Muscle layer of duodenum (tissue), 2 donors: ENCODE data around the gene NLRP6.
"Not testable (repeated sequence)": the region's sequence is repeated elsewhere in the genome, so short reads cannot be mapped to it uniquely, and the experiment has no call there.

Source experiments
- H3K27ac ChIP-seq: one replicate; pipeline ENCODE4 v1.7.0; 2013; ENCODE audit warnings: mild to moderate bottlenecking, low read length
- H3K27me3 ChIP-seq: one replicate; pipeline ENCODE4 v1.7.0; 2013; ENCODE audit warnings: low read depth, mild to moderate bottlenecking, control low read depth, low read length
- H3K36me3 ChIP-seq, 2 donors: one replicate each; pipeline ENCODE4 v1.7.0; 2013; ENCODE audit warnings: low read length in 2 of 2, control low read depth in 1 of 2, mild to moderate bottlenecking in 1 of 2; ENCODE audit not compliant: insufficient read depth in 2 of 2, control insufficient read depth in 1 of 2
- H3K4me1 ChIP-seq, 2 donors: one replicate each; pipeline ENCODE4 v1.7.0; 2013; ENCODE audit warnings: low read length in 2 of 2, mild to moderate bottlenecking in 2 of 2, control low read depth in 1 of 2, moderate library complexity in 1 of 2; ENCODE audit not compliant: insufficient read depth in 2 of 2, control insufficient read depth in 1 of 2
- H3K4me3 ChIP-seq, 2 donors: one replicate each; pipeline ENCODE4 v1.7.0; 2013; ENCODE audit warnings: low read length in 2 of 2, low read depth in 1 of 2, mild to moderate bottlenecking in 1 of 2
- H3K9me3 ChIP-seq, 2 donors: one replicate each; pipeline ENCODE4 v1.7.0; 2013; ENCODE audit warnings: low read length in 2 of 2, control low read depth in 1 of 2, mild to moderate bottlenecking in 1 of 2; ENCODE audit not compliant: control insufficient read depth in 1 of 2
- donor health status: healthy.

Gene NLRP6

DNA sequence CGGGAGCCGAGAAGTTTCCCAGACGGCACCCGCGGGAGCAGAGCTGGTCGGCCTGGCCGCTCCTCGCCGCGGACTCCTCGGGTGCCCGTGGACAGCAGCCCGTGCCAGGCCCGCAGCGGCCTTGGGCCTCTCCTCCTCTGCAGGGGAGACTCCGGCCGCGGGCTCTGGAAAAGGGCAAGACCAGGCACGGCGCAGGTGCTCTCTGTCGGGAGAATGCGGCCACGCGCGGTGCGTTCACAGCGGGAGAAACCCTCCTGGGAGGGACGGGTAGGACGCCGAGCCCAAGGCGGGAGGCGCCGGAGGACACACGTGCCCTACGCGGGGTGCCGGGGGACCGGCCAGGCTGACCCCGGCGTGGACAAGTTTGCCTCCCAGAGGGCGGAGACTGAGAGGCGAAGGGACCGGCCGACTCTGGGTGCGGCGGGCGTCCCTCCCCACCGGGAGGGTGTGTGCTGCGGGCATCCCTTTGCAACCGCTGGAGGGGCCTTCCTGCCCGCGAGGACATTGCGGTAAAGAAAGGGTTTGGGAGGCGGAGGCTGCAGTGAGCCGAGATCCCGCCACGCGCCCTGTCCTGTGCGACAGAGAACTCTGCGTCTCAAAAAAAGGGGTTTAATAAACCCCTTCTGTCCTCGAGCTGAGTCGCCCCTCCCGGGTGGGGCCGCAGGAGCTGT, 38.0 kb downstream of the NLRP6 start:
- H3K27ac ChIP-seq, result peak overlapping the region; percentile 2
- H3K9me3 ChIP-seq, result no peaks in the 10 kb centered on the region
- H3K4me3 ChIP-seq, result peak overlapping the region; percentile 46 to 69
- H3K36me3 ChIP-seq, result no peaks in the 10 kb centered on the region
- H3K4me1 ChIP-seq, result peaks cover 0 to 12% of the 10 kb centered on the region in 2 donors
- no peaks in the 10 kb centered on the region for H3K27me3 ChIP-seq

DNA sequence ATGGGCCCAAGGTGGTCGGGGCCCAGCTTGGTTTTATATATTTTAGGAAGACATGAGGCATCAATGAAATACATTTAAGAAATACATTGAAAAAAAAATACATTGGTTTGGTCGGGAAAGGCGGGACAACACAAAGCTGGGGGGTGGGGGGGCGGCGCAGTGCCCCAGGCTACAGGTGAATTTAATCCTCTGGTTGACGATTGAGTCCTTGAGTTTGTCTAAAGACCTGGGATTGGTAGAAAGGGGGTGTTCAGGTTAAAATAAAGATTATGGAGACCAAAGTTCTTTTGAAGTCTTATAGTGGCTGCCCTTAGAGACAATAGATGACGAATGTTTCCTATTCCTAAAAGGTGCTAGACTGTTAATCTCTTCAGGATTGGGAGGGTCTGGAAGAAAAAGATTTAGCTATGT, 38.7 kb downstream of the NLRP6 start:
- H3K27me3 ChIP-seq, result no peaks in the 10 kb centered on the region
- H3K4me1 ChIP-seq, result peaks cover 0 to 12% of the 10 kb centered on the region in 2 donors
- peak overlapping the region; percentile 2 for H3K27ac ChIP-seq
- H3K4me3 ChIP-seq, result peak overlapping the region; percentile 46 to 69
- H3K9me3 ChIP-seq, result no peaks in the 10 kb centered on the region
- H3K36me3 ChIP-seq, result no peaks in the 10 kb centered on the region

DNA sequence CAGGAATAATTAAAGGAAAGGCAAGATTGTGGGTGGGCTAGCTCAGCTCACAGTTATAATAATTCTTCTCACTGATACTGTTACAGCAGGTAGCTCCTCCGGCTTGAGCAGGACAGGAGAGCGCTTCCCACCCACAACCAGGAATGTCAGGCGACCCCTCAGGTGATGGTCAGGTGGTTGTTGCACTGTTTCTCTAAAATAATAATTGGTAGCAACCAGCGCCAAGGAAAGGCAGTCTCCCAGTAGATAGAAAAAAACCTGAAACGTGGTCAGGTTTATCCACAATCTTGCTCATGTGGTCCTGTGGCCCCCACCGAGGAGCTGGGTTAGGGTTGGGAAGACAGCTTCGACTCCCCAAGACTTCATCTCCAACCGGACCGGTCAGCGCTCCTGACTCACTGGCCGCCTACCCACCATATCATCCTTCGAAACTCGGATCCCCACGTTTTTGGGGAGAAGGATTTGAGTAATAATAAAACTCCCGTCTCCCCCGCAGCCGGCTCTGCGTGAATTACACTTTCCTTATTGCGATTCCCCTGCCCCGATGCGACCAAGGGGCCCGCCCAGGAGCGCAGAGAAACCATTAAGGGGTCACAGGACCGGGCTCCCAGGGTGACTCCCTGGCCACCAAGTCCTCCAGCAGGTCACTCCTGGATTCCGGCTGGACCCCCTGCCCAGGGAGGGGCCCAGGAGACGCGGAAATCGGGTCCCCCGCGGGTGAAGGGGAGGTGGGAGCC, 39.6 kb downstream of the NLRP6 start:
- H3K36me3 ChIP-seq, H3K9me3 ChIP-seq, H3K27me3 ChIP-seq: not testable (repeated sequence)
- Histone ChIP-seq H3K4me3 (peak overlapping the region; percentile 18 to 69), H3K4me1 (peaks cover 0 to 12% of the 10 kb centered on the region in 2 donors), H3K27ac (peak overlapping the region; percentile 2)

DNA sequence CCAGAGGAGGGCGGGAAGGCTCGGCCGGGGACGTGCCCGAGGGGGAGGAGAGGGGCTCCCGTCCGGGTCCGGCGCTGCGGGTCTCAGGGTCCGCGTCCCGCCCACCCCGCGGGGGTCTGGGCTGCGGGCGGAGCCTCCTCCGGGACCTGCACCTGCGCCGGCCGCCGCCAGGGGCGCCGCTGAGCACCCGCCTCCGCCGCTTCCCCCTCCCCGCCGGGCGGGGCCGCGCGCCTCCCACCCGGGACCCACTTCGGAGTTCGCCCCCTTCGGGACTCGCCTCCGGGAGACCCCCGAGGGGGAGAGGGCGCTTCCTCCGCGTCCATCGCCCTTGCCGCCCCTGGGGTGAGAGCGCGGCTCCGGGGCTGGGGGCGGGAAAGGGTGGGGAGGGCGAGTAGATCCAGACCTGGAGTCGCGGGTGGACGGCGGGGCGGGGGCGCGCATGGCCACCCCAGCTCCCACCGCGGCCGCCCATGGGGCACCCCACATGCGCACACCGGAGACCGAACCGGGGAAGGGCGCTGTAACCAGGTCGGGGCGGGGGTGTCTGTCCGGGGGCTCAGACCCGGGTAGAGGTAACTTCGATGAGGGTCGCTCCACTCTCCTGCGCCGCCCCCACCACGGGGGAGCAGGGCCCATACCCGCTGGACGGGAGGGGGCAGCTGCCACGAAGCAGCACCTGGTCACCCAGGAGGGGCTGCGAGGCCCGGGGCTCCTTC, 40.4 kb downstream of the NLRP6 start:
- H3K4me3 ChIP-seq, result peak overlapping the region in 1 of 2 donors; percentile 74
- not testable (repeated sequence) for H3K9me3 ChIP-seq, H3K4me1 ChIP-seq, H3K27ac ChIP-seq, H3K36me3 ChIP-seq, H3K27me3 ChIP-seq

DNA sequence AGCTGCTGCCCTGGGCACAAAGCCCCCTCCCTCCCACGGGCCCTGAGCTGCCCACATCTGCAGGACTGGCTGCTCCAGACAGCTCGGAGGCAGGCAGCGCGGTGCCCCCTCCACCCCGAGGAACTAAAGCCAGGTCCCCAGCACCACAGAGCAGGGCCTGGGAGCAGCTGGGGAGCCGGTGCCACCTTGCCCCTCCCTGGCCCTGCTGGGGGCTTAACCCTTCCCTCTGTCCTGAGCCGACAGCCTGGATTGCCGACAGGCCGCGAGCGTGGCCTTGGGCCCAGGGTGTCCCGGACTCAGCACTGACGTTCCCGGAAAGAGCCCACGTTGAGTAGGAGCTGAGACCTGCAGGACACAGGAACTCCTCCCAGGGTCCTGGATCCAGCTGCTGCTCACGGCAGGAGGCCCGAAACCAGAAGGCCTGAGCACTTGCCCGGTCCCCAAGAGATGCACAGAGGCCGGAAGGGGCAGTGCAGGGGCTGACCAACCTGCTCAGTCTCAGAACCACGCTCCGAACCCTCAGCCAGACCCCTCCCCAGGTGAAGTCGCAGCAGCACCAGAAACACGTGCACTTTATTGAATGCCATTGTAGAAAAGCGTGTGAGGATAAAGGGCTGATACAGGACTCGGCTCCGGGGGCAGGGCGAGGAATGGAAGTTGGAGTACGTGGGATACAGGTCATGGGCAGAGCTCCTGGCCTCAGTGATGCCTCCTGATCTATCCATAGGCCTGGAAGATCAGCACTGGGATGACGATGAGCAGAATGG, 41.1 kb downstream of the NLRP6 start:
- not testable (repeated sequence) for H3K4me1 ChIP-seq, H3K9me3 ChIP-seq, H3K36me3 ChIP-seq, H3K27me3 ChIP-seq
- Histone ChIP-seq H3K4me3 (peak overlapping the region; percentile 74), H3K27ac (peak overlapping the region; percentile 83)

- H3K4me1 ChIP-seq, H3K36me3 ChIP-seq, H3K9me3 ChIP-seq, H3K27me3 ChIP-seq: not testable (repeated sequence)
- H3K4me3 ChIP-seq, result peak overlapping the region; percentile 74
- H3K27ac ChIP-seq, result peak overlapping the region; percentile 83
These were observed 41.7 kb downstream of the NLRP6 start for GRCh38 chr11:319888-320273.

GRCh38 chr11:324156-324555, 45.9 kb downstream of the NLRP6 start:
- no peaks in the 10 kb centered on the region for H3K36me3 ChIP-seq
- no peaks in the 10 kb centered on the region for H3K9me3 ChIP-seq
- peak overlapping the region in 1 of 2 donors; percentile 42 for H3K4me3 ChIP-seq
- H3K4me1 ChIP-seq, result peaks cover 19 to 21% of the 10 kb centered on the region in 2 donors
- no peaks in the 10 kb centered on the region for H3K27me3 ChIP-seq
- peak overlapping the region; percentile 69 for H3K27ac ChIP-seq

- Histone ChIP-seq H3K4me3 (peak overlapping the region in 1 of 2 donors; percentile 42), H3K27ac (peak overlapping the region; percentile 89), H3K4me1 (peaks cover 19 to 21% of the 10 kb centered on the region in 2 donors)
- H3K27me3 ChIP-seq, H3K36me3 ChIP-seq, H3K9me3 ChIP-seq: not testable (repeated sequence)
These were observed 46.6 kb downstream of the NLRP6 start for GRCh38 chr11:324593-325517.

- Histone ChIP-seq H3K27me3 (no peaks in the 10 kb centered on the region), H3K36me3 (no peaks in the 10 kb centered on the region), H3K4me3 (peak overlapping the region in 1 of 2 donors; percentile 23), H3K9me3 (no peaks in the 10 kb centered on the region), H3K4me1 (peaks cover 19 to 21% of the 10 kb centered on the region in 2 donors), H3K27ac (peak overlapping the region; percentile 89)
These were observed 47.8 kb downstream of the NLRP6 start for GRCh38 chr11:325796-326591.

DNA sequence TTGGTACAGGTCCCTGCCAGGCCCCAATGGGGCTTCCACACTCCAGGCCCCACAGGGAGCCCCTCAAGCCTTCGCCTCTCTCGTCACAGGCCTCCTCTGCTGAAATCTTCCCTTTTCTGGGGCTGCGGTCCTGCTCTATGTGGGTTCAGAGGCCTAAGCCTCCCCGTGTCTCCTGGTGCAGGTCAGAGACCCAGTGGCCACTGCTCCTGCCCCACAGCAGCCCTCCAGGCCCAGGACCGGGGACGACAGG, 48.3 kb downstream of the NLRP6 start:
- H3K4me3 ChIP-seq, result peak overlapping the region in 1 of 2 donors; percentile 23
- peak overlapping the region; percentile 89 for H3K27ac ChIP-seq
- H3K4me1 ChIP-seq, result peaks cover 19 to 21% of the 10 kb centered on the region in 2 donors
- H3K27me3 ChIP-seq, result no peaks in the 10 kb centered on the region
- H3K9me3 ChIP-seq, result no peaks in the 10 kb centered on the region
- H3K36me3 ChIP-seq, result no peaks in the 10 kb centered on the region
